Hepatocyte (in vitro differentiated cells): ENCODE data around the gene IQCN. TPM values are rescaled to one million over a fixed set of nuclear protein-coding genes. Genes with fewer than 3 reads are reported as not detected.

ENCODE experiments used
- DNase-seq: peaks from one replicate; pipeline ENCODE4 v3.0.0-alpha.2; 2016; ENCODE audit warnings: low spot score
- H2AFZ ChIP-seq: fragments of 200-600 bp; sonication (generic); 2 replicates; pipeline ENCODE4 v1.6.0; 2016; ENCODE audit warnings: antibody characterized with exemption, mild to moderate bottlenecking
- H3K27ac ChIP-seq: fragments of 200-600 bp; sonication (generic); 2 replicates; pipeline ENCODE4 v1.5.1; 2016; ENCODE audit warnings: mild to moderate bottlenecking
- H3K27me3 ChIP-seq: fragments of 200-600 bp; sonication (generic); 2 replicates; pipeline ENCODE4 v1.6.1; 2016
- H3K36me3 ChIP-seq: fragments of 200-600 bp; sonication (generic); replicated peaks from 2 replicates; pipeline ENCODE4 v1.5.1; 2016; ENCODE audit warnings: low read depth; ENCODE audit not compliant: insufficient read depth
- H3K4me1 ChIP-seq: fragments of 200-600 bp; sonication (generic); 2 replicates; pipeline ENCODE4 v1.5.1; 2016; ENCODE audit warnings: mild to moderate bottlenecking, moderate library complexity; ENCODE audit not compliant: insufficient read depth
- H3K4me2 ChIP-seq: fragments of 200-600 bp; sonication (generic); 2 replicates; pipeline ENCODE4 v1.6.0; 2016
- H3K4me3 ChIP-seq: fragments of 200-600 bp; sonication (generic); 2 replicates; pipeline ENCODE4 v1.5.1; 2016; ENCODE audit warnings: mild to moderate bottlenecking
- H3K79me2 ChIP-seq: fragments of 200-600 bp; sonication (generic); 2 replicates; pipeline ENCODE4 v1.6.0; 2017; ENCODE audit warnings: mild to moderate bottlenecking
- H3K9me2 ChIP-seq: fragments of 200-600 bp; sonication (generic); replicated peaks from 2 replicates; pipeline ENCODE4 v1.6.0; 2017; ENCODE audit warnings: mild to moderate bottlenecking; ENCODE audit not compliant: insufficient read depth
- H3K9me3 ChIP-seq: fragments of 200-600 bp; sonication (generic); 2 replicates; pipeline ENCODE4 v1.5.1; 2016; ENCODE audit warnings: low read depth, mild to moderate bottlenecking
- H4K20me1 ChIP-seq: fragments of 200-600 bp; sonication (generic); 2 replicates; pipeline ENCODE4 v1.6.0; 2016; ENCODE audit warnings: mild to moderate bottlenecking; ENCODE audit not compliant: insufficient read depth, poor library complexity, severe bottlenecking
- CTCF ChIP-seq: fragments of 200-600 bp; sonication (generic); IDR thresholded peaks from 2 replicates; pipeline ENCODE4 v1.5.1; 2016; ENCODE audit warnings: antibody characterized with exemption, mild to moderate bottlenecking; ENCODE audit not compliant: poor library complexity
- EZH2 ChIP-seq: fragments of 200-600 bp; sonication (generic); IDR thresholded peaks from 2 replicates; pipeline ENCODE4 v1.6.1; 2016; ENCODE audit warnings: antibody characterized with exemption, mild to moderate bottlenecking, borderline replicate concordance
- EZH2phosphoT487 ChIP-seq: fragments of 200-600 bp; sonication (generic); IDR thresholded peaks from one replicate; pipeline ENCODE4 v1.6.1; 2018; ENCODE audit warnings: antibody characterized with exemption, mild to moderate bottlenecking, low read depth, moderate library complexity; ENCODE audit not compliant: unreplicated experiment, severe bottlenecking
- WGBS: methylation state at CpG from one replicate; pipeline ENCODE4 v1.1.6; 2016; ENCODE audit warnings: low lambda C conversion rate; ENCODE audit errors: missing lambda C conversion rate; 5-methylcytosine and 5-hydroxymethylcytosine counted together
- polyA plus RNA-seq: library from polyadenylated mRNA; unstranded; fragments of >200 nt; fragmentation: Nextera tagmentation; extraction: Ambion mirVana; gene quantifications from 2 replicates; pipeline ENCODE4 v1.2.1, GENCODE V29; 2016
- total RNA-seq: library from RNA; depleted of rRNA; stranded (reverse); fragments of >200 nt; gene quantifications from 2 replicates; pipeline ENCODE4 v1.2.3, GENCODE V29; 2014

Gene IQCN
- total and polyA plus RNA-seq, 2 experiments from 2014 or later = 1.5 to 3.7 TPM

GRCh38 chr19:18311502-18312091 lies 37.3 kb upstream of the IQCN start:
- TF ChIP-seq EZH2phosphoT487 = no peak
- TF ChIP-seq EZH2 = no peak
- TF ChIP-seq CTCF = no peak
- H3K9me2 ChIP-seq = no peaks in the 10 kb centered on the region
- H3K4me2 ChIP-seq = no peak overlapping the region
- H3K9me3 ChIP-seq = no peaks in the 10 kb centered on the region
- H3K27me3 ChIP-seq = no peaks in the 10 kb centered on the region
- H3K4me1 ChIP-seq = peaks cover 29% of the 10 kb centered on the region
- H3K79me2 ChIP-seq = peaks cover 36% of the 10 kb centered on the region
- H3K4me3 ChIP-seq = no peak overlapping the region
- no peaks in the 10 kb centered on the region for H4K20me1 ChIP-seq
- DNase-seq = no peak
- 91% methylated on average over 21 of the region's 22 CpGs for WGBS
- H3K27ac ChIP-seq = peak overlapping the region; percentile 89
- no peak overlapping the region for H2AFZ ChIP-seq
- H3K36me3 ChIP-seq = no peaks in the 10 kb centered on the region

- Histone ChIP-seq H3K4me1 (peaks cover 26% of the 10 kb centered on the region), H4K20me1 (no peaks in the 10 kb centered on the region), H3K79me2 (peaks cover 30% of the 10 kb centered on the region), H3K9me2 (no peaks in the 10 kb centered on the region), H3K4me3 (no peak overlapping the region), H3K4me2 (no peak overlapping the region), H3K36me3 (no peaks in the 10 kb centered on the region), H3K27me3 (no peaks in the 10 kb centered on the region), H3K27ac (peak overlapping the region; percentile 89), H2AFZ (no peak overlapping the region), H3K9me3 (no peaks in the 10 kb centered on the region)
- 95% methylated on average over 13 of the region's 13 CpGs for WGBS
- peak; percentile 18 for DNase-seq
- no peak for TF ChIP-seq EZH2
- TF ChIP-seq EZH2phosphoT487 = no peak
These were observed 36.7 kb upstream of the IQCN start for GRCh38 chr19:18310966-18311365.

GRCh38 chr19:18310118-18310909 lies 36.1 kb upstream of the IQCN start:
- Histone ChIP-seq H3K4me2 (no peak overlapping the region), H3K4me3 (no peak overlapping the region), H2AFZ (no peak overlapping the region), H3K9me3 (no peaks in the 10 kb centered on the region), H3K27ac (peak overlapping the region; percentile 89), H3K27me3 (no peaks in the 10 kb centered on the region), H3K79me2 (peaks cover 28% of the 10 kb centered on the region), H4K20me1 (no peaks in the 10 kb centered on the region), H3K9me2 (no peaks in the 10 kb centered on the region), H3K4me1 (peaks cover 26% of the 10 kb centered on the region), H3K36me3 (no peaks in the 10 kb centered on the region)
- peak; percentile 67 for DNase-seq
- 74% methylated on average over 21 of the region's 23 CpGs for WGBS
- TF ChIP-seq EZH2phosphoT487 (no peak), EZH2 (no peak), CTCF (no peak)

- peaks cover 33% of the 10 kb centered on the region for H3K4me1 ChIP-seq
- WGBS = 94% methylated on average over 32 of the region's 33 CpGs
- no peak for DNase-seq
- no peak overlapping the region for H3K4me3 ChIP-seq
- no peak overlapping the region for H2AFZ ChIP-seq
- peaks cover 25% of the 10 kb centered on the region for H3K79me2 ChIP-seq
- no peaks in the 10 kb centered on the region for H4K20me1 ChIP-seq
- H3K9me3 ChIP-seq = no peaks in the 10 kb centered on the region
- peak overlapping the region; percentile 89 for H3K27ac ChIP-seq
- TF ChIP-seq CTCF (no peak), EZH2 (no peak), EZH2phosphoT487 (no peak)
- no peaks in the 10 kb centered on the region for H3K36me3 ChIP-seq
- no peaks in the 10 kb centered on the region for H3K9me2 ChIP-seq
- no peaks in the 10 kb centered on the region for H3K27me3 ChIP-seq
- H3K4me2 ChIP-seq = no peak overlapping the region
These were observed 35.3 kb upstream of the IQCN start for GRCh38 chr19:18309525-18310064.
